Dendritic cell treated with granulocyte-macrophage colony-stimulating factor and Interleukin-4, amounts not matched to agents 40 ng/mL and 50 ng/mL, for 4 days (primary cell): ENCODE measurements around the gene SZT2.
"Not testable (repeated sequence)": the region's sequence is repeated elsewhere in the genome, so short reads cannot be mapped to it uniquely, and the experiment has no call there.

Source experiments
- H3K27ac Mint-ChIP-seq: one replicate; pipeline ENCODE4 v1.8.0; 2022; ENCODE audit warnings: mild to moderate bottlenecking, mixed read lengths
- H3K27me3 Mint-ChIP-seq: one replicate; pipeline ENCODE4 v1.8.0; 2022; ENCODE audit warnings: mild to moderate bottlenecking, mixed read lengths
- H3K36me3 Mint-ChIP-seq: one replicate; pipeline ENCODE4 v1.8.0; 2022; ENCODE audit warnings: low read depth, mixed read lengths
- H3K4me1 Mint-ChIP-seq: one replicate; pipeline ENCODE4 v1.8.0; 2022; ENCODE audit warnings: low read depth, mixed read lengths
- H3K4me3 Mint-ChIP-seq: one replicate; pipeline ENCODE4 v1.8.0; 2022; ENCODE audit warnings: mild to moderate bottlenecking, moderate library complexity, mixed read lengths
- H3K9me3 Mint-ChIP-seq: one replicate; pipeline ENCODE4 v1.8.0; 2022; ENCODE audit warnings: mixed read lengths
- intact Hi-C: fragments of 100-400 bp; cut with micrococcal nuclease; formaldehyde crosslinking; loops from one replicate; pipeline ENCODE4 v1.15.0; 2022

The SZT2 gene

GRCh38 chr1:43465505-43466067, 75.9 kb downstream of the SZT2 start:
- H3K27me3 Mint-ChIP-seq: peaks cover 1% of the 10 kb centered on the region
- H3K4me1 Mint-ChIP-seq: peaks cover 7% of the 10 kb centered on the region
- H3K27ac Mint-ChIP-seq: no peak overlapping the region

DNA sequence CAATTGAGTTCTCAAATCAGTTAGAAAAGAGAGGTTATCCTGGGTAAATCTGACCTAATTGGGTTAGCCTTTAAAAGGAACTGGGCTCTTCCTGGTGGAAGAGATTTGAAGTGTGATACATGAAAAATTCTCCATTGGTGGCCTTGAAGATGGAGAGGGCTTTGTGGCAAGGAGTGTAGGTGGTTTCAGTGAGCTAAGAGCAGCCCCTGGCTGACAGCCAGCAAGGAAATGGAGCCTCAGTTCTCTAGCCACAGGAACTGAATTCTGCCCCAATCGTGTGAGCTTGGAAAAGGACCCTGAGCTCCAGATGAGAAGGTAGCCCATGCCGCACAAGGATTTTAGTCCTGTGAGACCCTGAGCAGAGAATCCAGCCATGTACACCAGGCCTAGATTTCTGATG, 76.7 kb downstream of the SZT2 start:
- Mint-ChIP-seq H3K27me3 (peaks cover 4% of the 10 kb centered on the region), H3K27ac (no peak overlapping the region), H3K4me1 (peaks cover 7% of the 10 kb centered on the region), H3K4me3 (no peak overlapping the region), H3K36me3 (no peaks in the 10 kb centered on the region), H3K9me3 (no peaks in the 10 kb centered on the region)
- intact Hi-C loops: no loop called here

More at GRCh38 chr1:43465505-43466067, 75.9 kb downstream of the SZT2 start:
- no peaks in the 10 kb centered on the region for H3K36me3 Mint-ChIP-seq
- no peaks in the 10 kb centered on the region for H3K9me3 Mint-ChIP-seq
- no peak overlapping the region for H3K4me3 Mint-ChIP-seq
- intact Hi-C loops: no loop called here

DNA sequence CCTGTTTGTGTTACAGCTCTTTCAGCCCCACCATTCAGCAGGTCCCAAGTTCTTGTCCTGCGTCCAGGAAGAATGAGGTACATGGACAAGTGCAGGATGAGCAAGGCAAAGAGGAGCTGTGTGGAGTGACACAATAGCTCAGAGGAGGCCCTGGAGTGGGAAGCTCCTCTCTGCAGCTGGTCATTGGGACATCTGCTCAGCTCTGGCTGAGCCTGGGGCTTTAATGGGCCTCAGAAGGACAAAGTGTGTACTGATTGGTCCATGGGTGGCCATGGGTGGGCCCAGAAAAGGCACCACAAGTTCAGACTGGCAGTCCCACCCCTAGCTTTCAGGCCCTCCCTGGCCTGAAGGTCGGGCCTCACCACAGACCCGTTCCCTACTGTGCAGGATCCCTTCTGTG, 78.7 kb downstream of the SZT2 start:
- Mint-ChIP-seq H3K36me3 (no peaks in the 10 kb centered on the region), H3K27ac (no peak overlapping the region), H3K4me3 (no peak overlapping the region), H3K9me3 (no peaks in the 10 kb centered on the region), H3K27me3 (peaks cover 4% of the 10 kb centered on the region), H3K4me1 (peaks cover 19% of the 10 kb centered on the region)
- intact Hi-C loops: no loop called here

- H3K27me3 Mint-ChIP-seq: peaks cover 5% of the 10 kb centered on the region
- no peaks in the 10 kb centered on the region for H3K9me3 Mint-ChIP-seq
- no peak overlapping the region for H3K4me3 Mint-ChIP-seq
- intact Hi-C loops: no loop called here
- H3K36me3 Mint-ChIP-seq: no peaks in the 10 kb centered on the region
- no peak overlapping the region for H3K27ac Mint-ChIP-seq
- peaks cover 19% of the 10 kb centered on the region for H3K4me1 Mint-ChIP-seq
Observed at GRCh38 chr1:43469932-43470331, 80.2 kb downstream of the SZT2 start.

DNA sequence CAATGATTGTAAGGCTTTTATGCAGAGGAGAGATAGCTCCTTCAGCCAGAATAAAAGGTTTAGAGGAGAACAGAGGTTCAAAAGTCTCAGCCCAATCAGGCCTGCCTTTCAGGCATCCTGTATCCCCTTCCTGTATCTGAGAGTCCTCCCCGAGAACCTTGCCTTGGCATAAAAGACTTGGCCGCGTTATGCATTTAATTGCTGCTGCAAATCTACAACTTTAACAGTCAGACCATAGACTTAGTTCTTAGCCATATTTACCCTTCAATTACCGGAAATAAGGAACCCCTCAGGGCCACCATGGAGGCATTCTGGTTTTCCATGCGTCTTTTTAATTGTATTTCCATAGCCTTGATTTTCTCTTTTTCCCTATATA, 82.4 kb downstream of the SZT2 start:
- Mint-ChIP-seq H3K36me3 (no peaks in the 10 kb centered on the region), H3K27me3 (peaks cover 5% of the 10 kb centered on the region), H3K4me3 (no peak overlapping the region), H3K4me1 (peaks cover 20% of the 10 kb centered on the region), H3K9me3 (no peaks in the 10 kb centered on the region), H3K27ac (no peak overlapping the region)
- intact Hi-C loops: no loop called here

GRCh38 chr1:43472463-43473151, 82.9 kb downstream of the SZT2 start:
- H3K27ac Mint-ChIP-seq, H3K9me3 Mint-ChIP-seq, H3K36me3 Mint-ChIP-seq, H3K4me3 Mint-ChIP-seq, intact Hi-C loops, H3K27me3 Mint-ChIP-seq: not testable (repeated sequence)
- peaks cover 20% of the 10 kb centered on the region for H3K4me1 Mint-ChIP-seq

DNA sequence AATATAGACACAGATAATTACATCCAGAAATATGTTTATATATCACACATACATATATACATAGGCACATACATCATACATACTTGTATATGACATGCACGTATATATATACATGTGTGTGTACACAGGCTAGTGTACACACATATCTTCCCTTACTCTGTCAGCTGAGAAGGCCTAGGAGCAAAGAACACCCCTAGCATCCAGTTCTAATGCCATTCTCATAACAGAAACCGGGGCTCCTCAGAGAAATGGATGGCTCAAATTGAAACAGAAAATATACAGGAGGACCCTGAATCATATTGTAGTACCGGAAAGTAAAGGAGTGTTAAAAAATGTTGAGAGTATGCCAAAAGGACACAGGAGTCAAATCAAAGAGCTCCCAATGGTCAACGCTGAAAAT, 83.8 kb downstream of the SZT2 start:
- Mint-ChIP-seq H3K27ac (no peak overlapping the region), H3K4me1 (peaks cover 20% of the 10 kb centered on the region), H3K27me3 (peaks cover 5% of the 10 kb centered on the region), H3K36me3 (no peaks in the 10 kb centered on the region), H3K9me3 (no peaks in the 10 kb centered on the region), H3K4me3 (no peak overlapping the region)
- intact Hi-C loops: no loop called here

DNA sequence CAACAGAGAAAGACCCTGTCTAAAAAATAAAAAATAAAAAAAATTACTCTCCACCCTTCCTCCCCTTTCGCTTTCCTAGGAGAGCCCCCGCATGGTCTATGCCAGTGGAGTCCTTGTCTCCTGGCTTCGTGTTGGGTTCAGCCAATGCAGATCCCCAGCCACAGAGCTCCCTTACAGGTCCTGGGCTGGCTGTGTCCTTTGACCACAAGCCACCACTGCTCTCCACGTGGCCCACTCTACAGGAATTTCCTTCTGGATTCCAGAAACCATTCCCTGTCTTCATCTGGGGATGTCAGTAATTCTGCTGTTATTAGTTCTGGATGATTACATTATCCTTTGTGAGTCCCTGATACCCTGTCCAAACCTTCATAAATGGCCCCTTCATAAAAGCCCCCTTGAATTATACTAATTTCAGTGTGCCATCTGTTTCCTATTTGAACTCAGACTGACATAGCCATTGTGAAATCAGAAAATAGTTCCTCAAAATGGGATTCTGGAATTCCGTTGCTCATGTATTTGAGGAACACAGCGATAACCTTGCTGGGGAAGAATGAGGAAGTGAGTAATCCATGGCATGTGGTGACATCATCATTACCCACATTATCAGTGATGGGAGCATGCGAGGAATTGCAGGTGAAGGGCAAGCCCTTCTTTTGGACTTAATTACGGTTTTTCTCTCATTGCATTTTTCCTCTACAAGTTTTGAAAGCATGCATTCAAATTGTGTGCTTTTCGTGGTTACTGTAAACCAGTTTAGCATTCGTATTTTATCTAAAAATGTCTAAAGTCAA, 86.1 kb downstream of the SZT2 start:
- H3K27me3 Mint-ChIP-seq, H3K4me3 Mint-ChIP-seq, intact Hi-C loops, H3K27ac Mint-ChIP-seq, H3K36me3 Mint-ChIP-seq, H3K9me3 Mint-ChIP-seq: not testable (repeated sequence)
- H3K4me1 Mint-ChIP-seq: peaks cover 20% of the 10 kb centered on the region

DNA sequence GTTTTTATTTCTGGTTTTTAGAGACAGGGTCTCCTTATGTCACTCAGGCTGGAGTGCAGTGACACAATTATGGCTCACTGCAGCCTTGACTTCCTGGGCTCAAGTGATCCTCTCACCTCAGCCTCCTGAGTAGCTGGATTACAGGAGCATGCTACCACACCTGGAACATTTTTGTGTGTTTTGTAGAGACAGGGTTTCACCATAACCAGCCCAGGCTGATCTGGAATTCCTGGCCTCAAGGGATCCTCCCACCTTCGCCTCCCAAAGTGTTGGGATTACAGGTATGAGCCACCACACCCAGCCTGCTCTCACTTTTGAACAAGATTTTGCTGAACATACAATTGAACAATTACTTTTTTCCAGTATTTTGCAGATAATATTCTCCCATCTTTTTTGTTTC, 88.0 kb downstream of the SZT2 start:
- Mint-ChIP-seq H3K36me3 (no peaks in the 10 kb centered on the region), H3K4me1 (peaks cover 14% of the 10 kb centered on the region), H3K4me3 (no peak overlapping the region), H3K27me3 (peaks cover 4% of the 10 kb centered on the region), H3K9me3 (no peaks in the 10 kb centered on the region), H3K27ac (peak overlapping the region; percentile 16)
- intact Hi-C loops: no loop called here

DNA sequence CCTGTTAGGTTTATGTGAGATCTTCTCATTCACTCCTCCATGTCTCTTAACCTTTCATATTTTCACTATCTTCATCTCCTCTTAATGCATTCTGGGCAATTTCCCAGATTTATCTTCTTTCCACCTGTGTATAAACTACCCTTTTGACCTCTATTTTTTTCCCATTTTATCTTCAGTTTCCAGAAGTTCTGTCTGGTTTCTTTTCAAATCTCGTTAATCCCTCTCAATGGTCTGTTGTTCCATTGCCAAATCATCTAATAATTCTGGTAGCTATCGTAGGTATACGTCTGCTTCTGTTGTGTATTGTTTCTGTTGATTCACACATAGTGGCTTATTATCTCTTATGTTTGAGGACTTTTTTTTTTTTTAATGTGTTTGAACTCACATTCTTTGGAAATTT, 89.7 kb downstream of the SZT2 start:
- H3K27ac Mint-ChIP-seq: no peak overlapping the region
- no peak overlapping the region for H3K4me3 Mint-ChIP-seq
- no peaks in the 10 kb centered on the region for H3K9me3 Mint-ChIP-seq
- intact Hi-C loops: no loop called here
- peaks cover 14% of the 10 kb centered on the region for H3K4me1 Mint-ChIP-seq
- peaks cover 4% of the 10 kb centered on the region for H3K27me3 Mint-ChIP-seq
- no peaks in the 10 kb centered on the region for H3K36me3 Mint-ChIP-seq

DNA sequence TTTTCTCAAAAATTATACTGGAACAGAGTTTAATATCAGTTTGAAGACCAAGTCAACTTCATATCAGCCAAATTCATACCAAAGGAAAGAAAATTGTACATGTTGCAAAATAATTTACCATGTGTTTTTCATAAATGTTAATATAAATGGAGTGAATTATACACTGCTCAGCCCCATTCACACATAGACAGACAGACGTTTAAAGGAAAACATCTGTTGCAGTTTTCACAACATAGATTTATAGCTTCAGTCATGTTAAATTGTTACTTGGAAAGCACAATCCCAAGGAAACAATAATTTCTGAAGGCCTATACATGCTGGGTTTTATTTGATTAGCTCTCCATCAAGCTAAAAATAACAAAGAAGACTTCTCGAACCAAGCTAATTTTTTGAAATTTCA, 91.8 kb downstream of the SZT2 start:
- Mint-ChIP-seq H3K27me3 (peaks cover 3% of the 10 kb centered on the region), H3K36me3 (no peaks in the 10 kb centered on the region), H3K27ac (no peak overlapping the region), H3K9me3 (peaks cover 5% of the 10 kb centered on the region), H3K4me1 (peaks cover 7% of the 10 kb centered on the region), H3K4me3 (no peak overlapping the region)
- intact Hi-C loops: no loop called here

- no peak overlapping the region for H3K4me3 Mint-ChIP-seq
- peaks cover 3% of the 10 kb centered on the region for H3K27me3 Mint-ChIP-seq
- intact Hi-C loops: no loop called here
- H3K9me3 Mint-ChIP-seq: peaks cover 11% of the 10 kb centered on the region
- no peak overlapping the region for H3K27ac Mint-ChIP-seq
- peaks cover 7% of the 10 kb centered on the region for H3K4me1 Mint-ChIP-seq
- H3K36me3 Mint-ChIP-seq: no peaks in the 10 kb centered on the region
Observed at GRCh38 chr1:43482215-43482614, 92.5 kb downstream of the SZT2 start.

GRCh38 chr1:43484367-43484766, 94.7 kb downstream of the SZT2 start:
- Mint-ChIP-seq H3K27me3 (peaks cover 3% of the 10 kb centered on the region), H3K9me3 (peaks cover 30% of the 10 kb centered on the region), H3K4me3 (no peak overlapping the region), H3K4me1 (peaks cover 7% of the 10 kb centered on the region), H3K27ac (no peak overlapping the region), H3K36me3 (no peaks in the 10 kb centered on the region)
- intact Hi-C loops: no loop called here

GRCh38 chr1:43488165-43488564, 98.5 kb downstream of the SZT2 start:
- intact Hi-C loops: no loop called here
- Mint-ChIP-seq H3K4me3 (no peak overlapping the region), H3K36me3 (no peaks in the 10 kb centered on the region), H3K27ac (no peak overlapping the region), H3K9me3 (peaks cover 57% of the 10 kb centered on the region), H3K4me1 (peaks cover 7% of the 10 kb centered on the region), H3K27me3 (peaks cover 3% of the 10 kb centered on the region)
